ENCODE results near the gene VWC2. TPM values are rescaled to one million over a fixed set of nuclear protein-coding genes. Genes with fewer than 3 reads are reported as not detected.

VWC2 gene
- total RNA-seq, 8 experiments from 2014 or later = 0.05 to 3.9 (median 0.93) TPM

- 100% methylated on average over 1 of the region's 1 CpG; no CpG with 5 or more reads in 6 of the 10 experiments for WGBS, 10 experiments
- in situ Hi-C loops (cut with MboI; ENCODE audit: low pct_unique_long_range_greater_than_20kb in 2 of 9, low sequenced_read_pairs in 9 of 9, unreplicated experiment in 9 of 9) = no loop called here
- H3K4me1 ChIP-seq (replicated peaks in 1 of 2) = no peaks in the 10 kb centered on the region
- H3K27ac ChIP-seq = no peak overlapping the region
- H3K4me3 ChIP-seq = no peak overlapping the region
- no peak for ATAC-seq (replicated peaks in 6 of 8)
Observed at GRCh38 chr7:49875336-49875735, 101.9 kb downstream of the VWC2 start.

GRCh38 chr7:49876202-49876601, 102.8 kb downstream of the VWC2 start:
- in situ Hi-C loops (cut with MboI; ENCODE audit: low pct_unique_long_range_greater_than_20kb in 2 of 9, low sequenced_read_pairs in 9 of 9, unreplicated experiment in 9 of 9) = no loop called here
- no peak overlapping the region for H3K27ac ChIP-seq
- H3K4me3 ChIP-seq = no peak overlapping the region
- 0 to 100% (median 86%) methylated on average over 1 to 3 of the region's 3 CpGs; no CpG with 5 or more reads in 1 of the 10 experiments for WGBS, 10 experiments
- no peak for ATAC-seq (replicated peaks in 6 of 8)
- no peaks in the 10 kb centered on the region for H3K4me1 ChIP-seq (replicated peaks in 1 of 2)

DNA sequence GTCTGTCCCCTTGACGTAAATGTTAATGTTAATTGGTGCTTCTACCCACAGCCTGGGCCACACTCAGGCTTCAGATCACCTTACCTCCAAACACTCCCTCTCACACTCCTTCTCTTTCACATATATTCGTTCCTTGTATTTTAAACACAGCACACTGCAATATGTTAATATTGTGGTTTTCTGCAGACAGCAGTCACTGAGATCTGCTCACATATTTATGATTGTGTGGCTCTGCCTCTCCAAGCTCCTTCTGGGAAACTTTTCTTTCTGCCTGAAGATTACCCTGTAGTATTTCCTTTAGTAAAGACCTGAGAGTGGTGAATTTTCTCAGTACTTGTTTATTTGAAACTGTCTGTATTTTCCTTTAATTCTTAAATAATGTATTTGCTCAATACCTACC, 104.7 kb downstream of the VWC2 start:
- in situ Hi-C loops (cut with MboI; ENCODE audit: low pct_unique_long_range_greater_than_20kb in 2 of 9, low sequenced_read_pairs in 9 of 9, unreplicated experiment in 9 of 9) = no loop called here
- no peaks in the 10 kb centered on the region for H3K4me1 ChIP-seq (replicated peaks in 1 of 2)
- ATAC-seq (replicated peaks in 6 of 8) = peak in 3 of 8 experiments; percentile 69 to 88 (median 85)
- 0 to 100% (median 46%) methylated on average over 1 to 2 of the region's 2 CpGs; no CpG with 5 or more reads in 3 of the 10 experiments for WGBS, 10 experiments
- H3K27ac ChIP-seq = no peak overlapping the region
- H3K4me3 ChIP-seq = no peak overlapping the region

DNA sequence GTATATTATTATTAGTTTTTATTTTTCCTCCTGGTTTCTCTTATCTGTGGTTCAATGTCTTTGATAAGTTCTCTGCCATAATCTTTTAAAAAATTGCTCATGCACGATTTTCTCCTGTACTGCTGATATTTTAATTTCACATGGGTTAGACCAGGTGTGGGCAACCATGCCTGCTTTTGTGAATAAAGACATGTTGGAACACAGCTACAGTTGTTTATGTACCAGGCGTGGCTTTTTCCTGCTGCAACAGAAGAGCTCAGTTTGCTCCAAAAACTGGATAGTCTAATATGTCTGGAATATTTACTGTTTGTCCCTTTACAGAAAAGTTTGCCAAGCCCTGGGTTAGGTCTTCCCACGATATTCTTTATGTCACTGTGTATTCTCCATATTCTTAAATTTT, 105.2 kb downstream of the VWC2 start:
- H3K4me1 ChIP-seq (replicated peaks in 1 of 2) = no peaks in the 10 kb centered on the region
- ATAC-seq (replicated peaks in 6 of 8) = no peak
- in situ Hi-C loops (cut with MboI; ENCODE audit: low pct_unique_long_range_greater_than_20kb in 2 of 9, low sequenced_read_pairs in 9 of 9, unreplicated experiment in 9 of 9) = no loop called here
- 0 to 93% (median 62%) methylated on average over 2 to 3 of the region's 3 CpGs for WGBS, 10 experiments
- no peak overlapping the region for H3K27ac ChIP-seq
- no peak overlapping the region for H3K4me3 ChIP-seq

DNA sequence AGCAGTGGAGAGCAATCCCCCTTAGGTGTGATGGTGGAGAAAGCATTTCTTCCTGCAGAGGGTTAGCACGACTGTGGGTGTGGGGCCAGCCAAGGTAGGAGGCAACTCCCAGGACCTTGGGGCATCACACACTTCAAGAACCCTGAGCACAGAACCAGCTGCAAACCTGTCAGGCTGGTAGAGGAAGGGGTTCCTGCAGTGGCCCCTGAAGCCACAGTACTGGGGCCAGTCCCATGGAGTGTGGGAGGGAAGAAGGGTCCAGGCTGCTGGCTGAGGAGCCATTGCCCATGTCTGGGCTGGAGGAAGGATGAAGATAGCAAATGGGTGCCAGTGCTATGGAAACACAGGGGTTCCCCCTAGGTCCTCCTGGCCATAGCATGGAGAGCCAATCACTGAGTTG, 110.5 kb downstream of the VWC2 start:
- no peaks in the 10 kb centered on the region for H3K4me1 ChIP-seq (replicated peaks in 1 of 2)
- H3K4me3 ChIP-seq = no peak overlapping the region
- H3K27ac ChIP-seq = no peak overlapping the region
- no peak for ATAC-seq (replicated peaks in 6 of 8)
- WGBS, 10 experiments = 0 to 100% (median 60%) methylated on average over 1 of the region's 1 CpG; no CpG with 5 or more reads in 4 of the 10 experiments
- in situ Hi-C loops (cut with MboI; ENCODE audit: low pct_unique_long_range_greater_than_20kb in 2 of 9, low sequenced_read_pairs in 9 of 9, unreplicated experiment in 9 of 9) = no loop called here

DNA sequence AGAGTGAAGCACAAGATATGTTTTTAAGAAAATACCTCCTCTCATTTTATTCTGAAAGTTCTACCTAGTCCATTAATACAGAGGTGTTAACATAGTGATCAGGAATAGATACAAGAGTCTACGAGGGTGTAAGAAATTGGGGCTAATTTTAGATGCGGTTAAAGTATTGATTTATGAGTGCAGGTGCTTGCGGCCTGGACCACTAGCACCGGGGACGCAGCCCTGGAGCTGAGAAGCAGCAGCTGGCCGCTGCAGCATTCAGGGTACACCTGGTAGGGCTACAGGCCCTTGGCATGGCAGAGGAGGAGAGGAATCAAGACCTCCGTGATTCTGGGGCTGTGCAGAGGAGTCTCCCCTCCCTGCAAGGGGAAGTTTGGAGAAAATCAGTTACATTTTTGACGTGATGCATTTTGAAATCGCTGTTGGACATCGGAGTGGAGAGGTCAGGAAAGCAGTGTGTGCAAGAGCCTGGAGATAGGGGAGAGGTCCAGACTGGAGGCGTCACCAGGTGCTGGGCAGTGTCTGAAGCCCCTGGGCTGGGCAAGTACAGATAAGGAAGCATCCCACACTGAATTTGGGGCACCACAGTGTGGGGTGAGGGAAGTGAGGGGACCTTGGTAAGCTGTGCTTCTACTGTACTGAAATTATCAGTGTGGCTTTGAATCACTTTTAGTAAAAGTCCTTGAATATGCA, 112.3 kb downstream of the VWC2 start:
- in situ Hi-C loops (cut with MboI; ENCODE audit: low pct_unique_long_range_greater_than_20kb in 2 of 9, low sequenced_read_pairs in 9 of 9, unreplicated experiment in 9 of 9) = no loop called here
- WGBS, 10 experiments = 0 to 91% (median 73%) methylated on average over 1 to 11 of the region's 11 CpGs
- H3K4me1 ChIP-seq (replicated peaks in 1 of 2) = no peaks in the 10 kb centered on the region
- no peak for ATAC-seq (replicated peaks in 6 of 8)
- no peak overlapping the region for H3K27ac ChIP-seq
- no peak overlapping the region for H3K4me3 ChIP-seq

DNA sequence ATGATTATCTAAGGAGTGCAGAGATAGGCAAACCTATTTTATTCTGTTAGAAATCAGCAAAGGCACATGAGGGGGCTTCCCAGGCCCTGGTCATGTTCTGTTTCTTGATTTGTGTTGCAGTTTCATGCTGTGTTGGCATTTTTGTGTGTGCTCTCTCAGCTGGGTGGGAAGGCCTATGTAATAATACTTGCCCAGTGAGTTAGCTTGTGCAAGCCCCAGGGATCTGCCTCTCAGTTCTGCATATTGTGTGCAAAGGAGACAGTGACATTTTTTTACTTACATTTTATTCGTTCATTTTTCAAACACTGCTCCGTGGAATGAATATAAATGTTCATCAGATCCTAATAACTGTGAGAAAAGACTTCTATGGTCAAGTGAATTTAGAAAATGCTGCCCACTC, 119.0 kb downstream of the VWC2 start:
- ATAC-seq (replicated peaks in 6 of 8) = no peak
- in situ Hi-C loops (cut with MboI; ENCODE audit: low pct_unique_long_range_greater_than_20kb in 2 of 9, low sequenced_read_pairs in 9 of 9, unreplicated experiment in 9 of 9) = no loop called here
- Histone ChIP-seq H3K4me3 (no peak overlapping the region), H3K27ac (no peak overlapping the region), H3K4me1 (replicated peaks in 1 of 2) (no peaks in the 10 kb centered on the region)
- 0 to 100% (median 39%) methylated on average over 1 to 2 of the region's 2 CpGs; no CpG with 5 or more reads in 2 of the 10 experiments for WGBS, 10 experiments

DNA sequence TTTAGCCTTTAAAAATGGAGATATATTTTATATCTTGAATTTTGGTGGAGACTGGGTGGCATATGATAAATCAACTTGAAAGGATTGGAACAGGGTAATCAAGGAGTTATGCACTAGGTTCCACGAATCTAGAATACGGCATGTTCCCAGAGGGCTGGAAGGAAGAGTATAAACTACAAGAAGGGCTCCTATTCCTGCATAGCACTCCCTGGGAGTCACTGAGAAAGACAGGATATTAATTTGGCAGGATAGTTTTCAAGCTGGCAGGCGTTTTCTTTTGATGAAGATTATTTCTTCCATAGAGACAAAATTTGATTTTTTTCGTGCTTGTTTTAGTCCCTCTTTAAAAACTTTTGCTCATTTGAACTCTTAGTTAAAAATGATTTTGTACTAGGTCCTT, 119.7 kb downstream of the VWC2 start:
- whole genome bisulfite sequencing, 10 experiments = 2 to 90% (median 72%) methylated on average over 1 to 4 of the region's 4 CpGs
- in situ Hi-C loops (cut with MboI; ENCODE audit: low pct_unique_long_range_greater_than_20kb in 2 of 9, low sequenced_read_pairs in 9 of 9, unreplicated experiment in 9 of 9) = no loop called here
- H3K4me1 ChIP-seq (replicated peaks in 1 of 2) = no peaks in the 10 kb centered on the region
- no peak overlapping the region for H3K27ac ChIP-seq
- no peak for ATAC-seq (replicated peaks in 6 of 8)
- H3K4me3 ChIP-seq = no peak overlapping the region

DNA sequence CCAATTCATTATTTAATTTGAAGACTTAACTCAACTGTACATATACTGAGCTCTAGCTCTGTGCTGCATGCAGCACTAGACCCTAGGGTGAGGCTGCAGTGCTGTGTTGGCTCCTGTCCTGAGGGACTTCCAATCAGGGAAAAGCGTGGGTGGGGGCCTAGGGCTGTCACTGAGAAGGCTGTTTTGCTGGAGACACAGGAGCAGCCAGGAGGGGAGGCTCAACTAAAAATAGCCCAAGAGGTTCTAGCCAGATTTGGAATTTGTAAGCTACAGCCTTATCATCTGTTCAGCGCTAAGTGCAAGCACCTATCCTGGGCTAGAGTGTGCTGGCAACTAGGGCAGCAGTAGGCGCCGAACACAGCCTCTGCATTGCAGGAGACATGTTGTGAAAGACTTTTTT, 121.1 kb downstream of the VWC2 start:
- 0 to 100% (median 48%) methylated on average over 1 to 3 of the region's 4 CpGs; no CpG with 5 or more reads in 6 of the 10 experiments for WGBS, 10 experiments
- H3K4me3 ChIP-seq = no peak overlapping the region
- in situ Hi-C loops (cut with MboI; ENCODE audit: low pct_unique_long_range_greater_than_20kb in 2 of 9, low sequenced_read_pairs in 9 of 9, unreplicated experiment in 9 of 9) = no loop called here
- ATAC-seq (replicated peaks in 6 of 8) = no peak
- H3K4me1 ChIP-seq (replicated peaks in 1 of 2) = no peaks in the 10 kb centered on the region
- no peak overlapping the region for H3K27ac ChIP-seq

DNA sequence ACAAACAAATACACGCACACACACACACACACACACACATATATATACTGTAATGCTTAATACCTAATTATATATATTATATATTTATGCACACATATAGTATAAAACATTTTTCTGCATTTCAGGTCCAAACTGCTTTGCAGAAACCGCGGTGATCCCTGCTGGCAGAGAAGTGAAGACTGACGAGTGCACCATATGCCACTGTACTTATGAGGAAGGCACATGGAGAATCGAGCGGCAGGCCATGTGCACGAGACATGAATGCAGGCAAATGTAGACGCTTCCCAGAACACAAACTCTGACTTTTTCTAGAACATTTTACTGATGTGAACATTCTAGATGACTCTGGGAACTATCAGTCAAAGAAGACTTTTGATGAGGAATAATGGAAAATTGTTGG, 138.5 kb downstream of the VWC2 start:
- in situ Hi-C loops (cut with MboI; ENCODE audit: low pct_unique_long_range_greater_than_20kb in 2 of 9, low sequenced_read_pairs in 9 of 9, unreplicated experiment in 9 of 9) = no loop called here
- H3K4me3 ChIP-seq = no peak overlapping the region
- 20 to 96% (median 82%) methylated on average over 2 to 8 of the region's 8 CpGs; no CpG with 5 or more reads in 2 of the 10 experiments for WGBS, 10 experiments
- no peak for ATAC-seq (replicated peaks in 6 of 8)
- no peaks in the 10 kb centered on the region for H3K4me1 ChIP-seq (replicated peaks in 1 of 2)
- H3K27ac ChIP-seq = no peak overlapping the region

DNA sequence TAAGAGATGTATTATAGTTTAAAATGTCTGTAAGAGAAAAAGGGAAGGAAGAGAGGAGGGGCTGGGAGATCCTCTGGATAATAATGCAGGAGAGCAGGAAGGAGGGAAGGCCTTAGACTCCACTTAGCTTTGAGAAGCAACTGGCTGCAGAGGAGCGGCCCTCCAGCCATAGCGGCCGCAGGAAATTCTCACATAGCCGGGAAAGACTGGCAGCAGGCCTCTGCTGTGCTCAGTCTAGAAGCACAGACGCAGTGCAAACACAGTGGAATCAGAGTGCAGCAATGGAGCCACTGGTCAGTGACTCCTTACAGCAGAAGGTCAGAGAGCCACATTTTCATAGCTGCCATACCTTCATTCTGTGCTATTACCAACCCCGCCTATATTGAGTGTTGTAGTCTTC, 153.3 kb downstream of the VWC2 start:
- ATAC-seq (replicated peaks in 6 of 8) = no peak
- Histone ChIP-seq H3K4me3 (no peak overlapping the region), H3K4me1 (replicated peaks in 1 of 2) (no peaks in the 10 kb centered on the region), H3K27ac (no peak overlapping the region)
- in situ Hi-C loops (cut with MboI; ENCODE audit: low pct_unique_long_range_greater_than_20kb in 2 of 9, low sequenced_read_pairs in 9 of 9, unreplicated experiment in 9 of 9) = no loop called here
- 5 to 83% (median 65%) methylated on average over 1 to 4 of the region's 6 CpGs; no CpG with 5 or more reads in 4 of the 10 experiments for WGBS, 10 experiments

GRCh38 chr7:49927631-49928030, 154.2 kb downstream of the VWC2 start:
- Histone ChIP-seq H3K4me1 (replicated peaks in 1 of 2) (no peaks in the 10 kb centered on the region), H3K4me3 (no peak overlapping the region), H3K27ac (no peak overlapping the region)
- no peak for ATAC-seq (replicated peaks in 6 of 8)
- 0 to 100% (median 61%) methylated on average over 1 to 4 of the region's 5 CpGs for WGBS, 10 experiments
- in situ Hi-C loops (cut with MboI; ENCODE audit: low pct_unique_long_range_greater_than_20kb in 2 of 9, low sequenced_read_pairs in 9 of 9, unreplicated experiment in 9 of 9) = no loop called here

- 20 to 100% (median 90%) methylated on average over 1 to 2 of the region's 2 CpGs; no CpG with 5 or more reads in 6 of the 10 experiments for WGBS, 10 experiments
- Histone ChIP-seq H3K27ac (no peak overlapping the region), H3K4me3 (no peak overlapping the region), H3K4me1 (replicated peaks in 1 of 2) (no peaks in the 10 kb centered on the region)
- in situ Hi-C loops (cut with MboI; ENCODE audit: low pct_unique_long_range_greater_than_20kb in 2 of 9, low sequenced_read_pairs in 9 of 9, unreplicated experiment in 9 of 9) = no loop called here
- ATAC-seq (replicated peaks in 6 of 8) = no peak
Observed at GRCh38 chr7:49928787-49929186, 155.3 kb downstream of the VWC2 start.

DNA sequence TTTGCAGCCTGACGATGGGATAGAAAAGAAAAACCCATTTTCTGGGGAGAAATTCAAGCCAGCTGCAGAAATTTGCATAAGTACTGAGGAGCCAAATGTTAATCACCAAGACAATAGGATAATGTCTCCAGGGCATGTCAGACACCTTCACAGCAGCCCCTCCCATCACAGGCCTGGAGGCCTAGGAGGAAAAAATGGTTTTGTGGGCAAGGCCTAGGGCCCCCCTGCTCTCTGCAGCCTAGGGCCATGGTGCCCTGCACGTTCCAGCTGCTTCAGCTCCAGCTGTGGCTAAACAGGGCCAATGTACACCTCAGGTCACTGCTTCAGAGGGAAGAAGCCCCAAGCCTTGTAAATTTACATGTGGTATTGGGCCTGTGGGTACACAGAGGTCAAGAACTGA, 158.2 kb downstream of the VWC2 start:
- Histone ChIP-seq H3K27ac (no peak overlapping the region), H3K4me1 (replicated peaks in 1 of 2) (no peaks in the 10 kb centered on the region), H3K4me3 (no peak overlapping the region)
- ATAC-seq (replicated peaks in 6 of 8) = no peak
- WGBS, 10 experiments = 0 to 100% (median 80%) methylated on average over 1 to 2 of the region's 2 CpGs; no CpG with 5 or more reads in 1 of the 10 experiments
- in situ Hi-C loops (cut with MboI; ENCODE audit: low pct_unique_long_range_greater_than_20kb in 2 of 9, low sequenced_read_pairs in 9 of 9, unreplicated experiment in 9 of 9) = no loop called here
